ENCODE measurements around the gene MZT2A. TPM values are rescaled to one million over a fixed set of nuclear protein-coding genes. Genes with fewer than 3 reads are reported as not detected.
"Not testable (repeated sequence)": the region's sequence is repeated elsewhere in the genome, so short reads cannot be mapped to it uniquely, and the experiment has no call there.

The MZT2A gene
- total and polyA plus RNA-seq, 8 donors = 32.2 to 67.5 (median 45.1) TPM

- H3K27me3 ChIP-seq; DNase-seq; intact Hi-C loops (cut with DNase I); H3K27ac ChIP-seq; H3K4me1 ChIP-seq; ATAC-seq; H3K4me3 ChIP-seq; H3K36me3 ChIP-seq; H3K9me3 ChIP-seq: not testable (repeated sequence)
Measured at GRCh38 chr2:131483981-131484820, 8.0 kb downstream of the MZT2A start.

GRCh38 chr2:131482506-131483155 is 9.6 kb downstream of the MZT2A start:
- H3K4me3 ChIP-seq; H3K27me3 ChIP-seq; H3K4me1 ChIP-seq; H3K27ac ChIP-seq; H3K36me3 ChIP-seq; H3K9me3 ChIP-seq; intact Hi-C loops (cut with DNase I); ATAC-seq; DNase-seq: not testable (repeated sequence)

- H3K27ac ChIP-seq; H3K4me3 ChIP-seq; intact Hi-C loops (cut with DNase I); H3K27me3 ChIP-seq; H3K36me3 ChIP-seq; H3K4me1 ChIP-seq; DNase-seq; H3K9me3 ChIP-seq; ATAC-seq: not testable (repeated sequence)
Measured at GRCh38 chr2:131480351-131480750, 11.8 kb downstream of the MZT2A start.

GRCh38 chr2:131478850-131479461 is 13.2 kb downstream of the MZT2A start:
- H3K27ac ChIP-seq; H3K4me1 ChIP-seq; DNase-seq; H3K36me3 ChIP-seq; H3K9me3 ChIP-seq; H3K4me3 ChIP-seq; H3K27me3 ChIP-seq; ATAC-seq; intact Hi-C loops (cut with DNase I): not testable (repeated sequence)

- H3K9me3 ChIP-seq; DNase-seq; H3K4me1 ChIP-seq; ATAC-seq; intact Hi-C loops (cut with DNase I); H3K27ac ChIP-seq; H3K27me3 ChIP-seq; H3K36me3 ChIP-seq; H3K4me3 ChIP-seq: not testable (repeated sequence)
Measured at GRCh38 chr2:131478074-131478849, 13.9 kb downstream of the MZT2A start.

- H3K27ac ChIP-seq; H3K36me3 ChIP-seq; DNase-seq; intact Hi-C loops (cut with DNase I); H3K4me3 ChIP-seq; H3K27me3 ChIP-seq; ATAC-seq; H3K9me3 ChIP-seq; H3K4me1 ChIP-seq: not testable (repeated sequence)
Measured at GRCh38 chr2:131477227-131477626, 15.0 kb downstream of the MZT2A start.

- H3K9me3 ChIP-seq; intact Hi-C loops (cut with DNase I); H3K4me1 ChIP-seq; DNase-seq; H3K27ac ChIP-seq; H3K27me3 ChIP-seq; H3K4me3 ChIP-seq; H3K36me3 ChIP-seq; ATAC-seq: not testable (repeated sequence)
Measured at GRCh38 chr2:131476363-131476762, 15.8 kb downstream of the MZT2A start.

- Histone ChIP-seq H3K27ac (no peak within 1 kb of the TSS), H3K4me1 (no peaks in the 10 kb centered on the region), H3K36me3 (peaks cover 0 to 5% of the 10 kb centered on the region in 2 donors), H3K4me3 (no peak within 1 kb of the TSS), H3K9me3 (no peaks in the 10 kb centered on the region), H3K27me3 (no peaks in the 10 kb centered on the region)
- TF ChIP-seq CTCF (IDR thresholded peaks at IDR 0.05) = no peak
- DNase-seq (no peak), ATAC-seq (no peak)
- intact Hi-C loops (cut with DNase I) = no loop called here
Measured at GRCh38 chr2:131475831-131476230, 16.4 kb downstream of the MZT2A start, which contains the start of gene TUBA3D. TSS of gene TUBA3D (plus strand) at chr2:131476119. CDS start at chr2:131476200, 81 bp downstream.

GRCh38 chr2:131473266-131473665 is 18.9 kb downstream of the MZT2A start:
- H3K4me3 ChIP-seq; intact Hi-C loops (cut with DNase I); H3K27me3 ChIP-seq; H3K9me3 ChIP-seq; H3K27ac ChIP-seq; H3K36me3 ChIP-seq; ATAC-seq; H3K4me1 ChIP-seq; DNase-seq: not testable (repeated sequence)

GRCh38 chr2:131471624-131472023 is 20.6 kb downstream of the MZT2A start:
- H3K4me3 ChIP-seq; ATAC-seq; DNase-seq; H3K27ac ChIP-seq; H3K36me3 ChIP-seq; intact Hi-C loops (cut with DNase I); H3K4me1 ChIP-seq; H3K9me3 ChIP-seq; H3K27me3 ChIP-seq: not testable (repeated sequence)

- H3K27me3 ChIP-seq; intact Hi-C loops (cut with DNase I); DNase-seq; ATAC-seq; H3K9me3 ChIP-seq; H3K36me3 ChIP-seq; H3K27ac ChIP-seq; H3K4me3 ChIP-seq; H3K4me1 ChIP-seq: not testable (repeated sequence)
Measured at GRCh38 chr2:131470944-131471343, 21.3 kb downstream of the MZT2A start.

Measured in left lung (tissue), 10 donors.